ENCODE measurements around the gene GABPB1.

The GABPB1 gene

GRCh38 chr15:50275091-50275490 lies 79.9 kb downstream of the GABPB1 start:
- no peak for DNase-seq

GRCh38 chr15:50267577-50267976 lies 87.4 kb downstream of the GABPB1 start:
- DNase-seq = no peak

DNA sequence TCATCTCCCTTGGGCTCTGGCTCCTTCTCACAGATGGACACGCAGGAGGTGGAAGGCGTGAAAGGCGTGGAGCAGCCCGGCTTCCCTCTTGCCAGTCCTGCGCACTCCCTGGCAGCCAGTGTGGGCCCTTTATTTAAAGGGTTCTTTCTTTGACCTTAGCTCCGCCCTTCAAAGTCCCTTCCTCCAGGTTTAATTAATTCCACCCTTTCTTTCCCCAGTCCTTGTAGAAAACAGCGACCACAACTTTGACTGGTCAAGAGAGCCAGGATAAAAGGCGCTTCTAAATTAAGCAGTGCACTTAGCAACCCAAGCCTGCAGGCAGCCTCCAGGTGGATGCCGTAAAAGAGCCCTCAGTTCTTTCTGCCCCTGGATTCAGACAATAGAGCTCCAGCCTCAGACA lies 89.4 kb downstream of the GABPB1 start, which contains the start of gene HDC:
HDC (minus strand) TSS at position 107 of the 400 bp plus-strand sequence; CDS start at position 4, 103 bp downstream.
- DNase-seq = no peak

DNA sequence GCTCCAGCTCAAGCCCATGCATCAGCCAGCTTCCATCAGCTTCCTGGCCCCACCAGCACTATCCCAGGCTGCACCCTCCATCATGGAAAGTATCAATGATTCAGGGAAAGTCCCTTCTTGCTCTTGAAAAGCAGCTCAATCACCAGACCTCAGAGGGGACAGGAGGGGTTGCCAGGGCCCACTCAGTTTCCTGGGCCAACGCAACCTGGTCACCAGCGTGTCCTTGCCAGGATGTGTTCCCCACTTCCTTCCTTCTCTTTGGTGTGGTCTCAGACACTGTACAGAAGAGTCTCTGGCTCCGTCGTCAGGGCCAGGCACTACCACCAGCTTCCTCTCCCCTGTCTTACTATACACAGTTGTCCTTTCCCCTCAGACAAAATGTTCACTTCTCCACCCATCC lies 92.5 kb downstream of the GABPB1 start:
- DNase-seq = peak; percentile 57 to 60

DNA sequence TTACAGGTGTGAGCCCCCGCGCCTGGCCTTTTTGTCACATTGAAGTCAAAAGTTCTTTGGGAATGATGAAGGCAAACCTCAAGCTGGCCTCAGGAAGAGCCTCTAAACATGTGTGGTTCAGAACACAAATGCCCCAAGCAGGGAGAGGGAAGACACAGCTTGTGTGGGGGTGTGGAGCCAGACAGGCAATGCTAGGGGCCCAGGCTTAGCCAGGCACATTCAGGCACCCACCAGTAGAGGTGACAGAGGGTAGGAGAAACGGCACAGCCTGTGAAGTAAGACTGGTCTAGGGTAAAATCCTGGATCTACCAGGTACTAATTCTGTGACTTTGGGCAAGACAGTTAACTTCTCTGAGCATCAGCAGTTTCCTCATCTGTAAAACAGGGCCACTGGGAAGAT lies 93.0 kb downstream of the GABPB1 start:
- DNase-seq = peak in 1 of 2 donors; percentile 20

DNA sequence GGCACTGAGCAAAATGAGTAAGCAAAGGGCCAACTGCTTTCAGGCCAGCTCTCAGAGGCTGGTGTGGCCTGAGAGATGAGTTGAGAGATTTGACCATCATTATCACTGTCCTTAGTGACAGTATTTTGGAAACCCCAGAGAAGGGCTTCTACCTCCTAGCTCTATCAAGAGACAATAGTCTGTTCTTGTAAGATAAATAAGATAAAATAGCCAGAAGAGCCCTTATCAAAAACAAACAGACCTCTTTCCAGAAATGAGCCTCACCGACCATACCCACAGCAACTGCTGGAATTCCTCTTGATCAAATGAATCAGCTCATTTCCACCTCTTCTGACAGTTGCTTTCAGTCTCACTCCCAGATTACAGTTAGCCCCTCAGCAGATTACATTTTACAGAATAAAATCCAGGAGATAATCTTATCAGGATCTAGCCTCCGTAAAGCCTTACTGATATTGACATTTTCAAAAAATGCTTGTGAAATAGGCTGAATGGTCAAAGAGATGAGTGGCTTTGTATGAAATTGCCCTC lies 94.0 kb downstream of the GABPB1 start:
- no peak for DNase-seq

DNA sequence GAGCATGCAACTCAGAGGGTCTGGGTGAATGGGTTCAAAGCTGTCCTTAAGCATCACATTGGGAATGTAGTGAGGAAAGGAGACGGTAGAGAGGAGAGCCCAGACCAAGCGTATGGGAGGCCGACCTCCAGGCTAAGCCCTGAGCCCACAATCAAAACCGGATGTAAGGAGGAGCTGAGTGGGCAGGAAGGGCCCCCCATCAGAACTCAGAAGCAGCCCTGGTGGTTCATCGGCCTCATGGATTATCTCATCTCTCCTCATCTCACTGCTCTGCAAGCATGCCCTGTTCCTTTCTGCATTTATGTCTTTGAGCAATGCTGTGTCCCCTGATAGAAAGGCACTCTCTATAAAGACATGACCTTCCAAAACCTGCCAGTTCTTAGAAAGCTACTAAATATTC lies 95.7 kb downstream of the GABPB1 start:
- DNase-seq = no peak

DNA sequence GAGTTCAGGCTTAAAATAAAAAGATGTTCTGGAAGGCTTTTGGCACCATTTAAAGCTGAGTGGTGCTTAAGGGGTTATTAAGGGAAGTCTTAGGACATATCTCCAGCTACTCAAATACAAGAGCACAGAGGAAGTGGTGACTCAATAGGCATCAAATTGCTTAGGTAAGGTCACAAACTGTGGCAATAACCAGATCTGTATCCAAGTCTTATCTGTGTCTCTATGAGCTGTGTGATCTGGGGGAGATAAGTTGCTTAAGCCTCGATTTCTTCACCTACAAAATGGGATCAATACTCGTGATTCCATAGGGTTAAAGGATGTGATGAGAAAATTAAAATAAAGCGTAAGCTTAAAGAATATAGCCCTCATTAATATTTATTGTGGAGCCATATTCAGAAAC lies 97.1 kb downstream of the GABPB1 start:
- DNase-seq = no peak

GRCh38 chr15:50257332-50257731 lies 97.7 kb downstream of the GABPB1 start:
- DNase-seq = no peak

- DNase-seq = no peak
Observed at GRCh38 chr15:50256188-50257041, 98.6 kb downstream of the GABPB1 start.

DNA sequence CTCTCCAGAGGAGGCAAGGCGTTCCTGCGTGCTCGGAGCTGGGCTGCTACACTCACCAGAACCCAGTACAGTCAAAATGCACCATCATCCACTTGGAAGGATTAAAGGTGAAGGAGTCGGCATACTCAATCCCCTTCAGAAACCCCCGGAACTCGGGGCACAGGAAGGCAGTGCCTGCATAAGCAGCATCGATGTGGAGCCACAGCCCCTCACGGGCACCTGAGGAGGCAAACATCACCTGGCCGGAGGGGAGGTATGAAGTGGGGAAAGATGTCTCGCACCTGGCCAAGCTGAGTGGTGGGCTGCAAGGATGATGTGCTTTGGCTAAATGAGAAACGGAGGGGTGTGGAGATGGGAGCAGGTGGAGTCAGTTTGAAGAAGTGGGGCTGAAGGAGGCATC lies 102.4 kb downstream of the GABPB1 start:
- DNase-seq = no peak

DNA sequence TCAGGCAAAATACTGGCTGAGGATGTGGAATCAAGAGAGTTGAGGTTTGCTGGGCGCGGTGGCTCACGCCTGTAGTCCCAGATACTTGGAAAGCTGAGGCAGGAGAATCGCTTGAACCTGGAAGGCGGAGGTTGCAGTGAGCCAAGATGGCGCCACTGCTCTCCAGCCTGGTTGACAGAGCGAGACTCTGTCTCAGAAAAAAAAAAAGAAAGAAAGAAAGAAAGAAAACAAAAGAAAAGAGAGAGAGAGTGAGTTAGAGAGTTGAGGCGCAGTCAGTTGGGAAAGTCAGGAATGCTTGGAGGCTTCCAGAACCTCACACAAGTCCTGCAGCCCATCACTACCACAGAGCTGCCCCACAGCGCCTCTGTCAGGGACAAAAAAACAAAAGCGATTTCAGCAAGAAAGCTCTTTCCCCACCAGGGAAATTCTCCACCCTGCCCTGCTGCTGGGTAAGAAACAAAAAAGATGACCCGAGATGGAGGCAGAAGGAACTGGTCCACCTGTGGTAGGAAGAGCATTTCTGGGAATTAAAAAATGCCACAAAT lies 103.3 kb downstream of the GABPB1 start:
- DNase-seq = no peak

- no peak for DNase-seq
Observed at GRCh38 chr15:50250760-50251394, 104.1 kb downstream of the GABPB1 start.

- no peak for DNase-seq
Observed at GRCh38 chr15:50249704-50250103, 105.3 kb downstream of the GABPB1 start.

- peak in 1 of 2 donors; percentile 16 for DNase-seq
Observed at GRCh38 chr15:50248994-50249582, 105.9 kb downstream of the GABPB1 start.

- peak; percentile 79 to 81 for DNase-seq
Observed at GRCh38 chr15:50247819-50248655, 107.0 kb downstream of the GABPB1 start.

DNA sequence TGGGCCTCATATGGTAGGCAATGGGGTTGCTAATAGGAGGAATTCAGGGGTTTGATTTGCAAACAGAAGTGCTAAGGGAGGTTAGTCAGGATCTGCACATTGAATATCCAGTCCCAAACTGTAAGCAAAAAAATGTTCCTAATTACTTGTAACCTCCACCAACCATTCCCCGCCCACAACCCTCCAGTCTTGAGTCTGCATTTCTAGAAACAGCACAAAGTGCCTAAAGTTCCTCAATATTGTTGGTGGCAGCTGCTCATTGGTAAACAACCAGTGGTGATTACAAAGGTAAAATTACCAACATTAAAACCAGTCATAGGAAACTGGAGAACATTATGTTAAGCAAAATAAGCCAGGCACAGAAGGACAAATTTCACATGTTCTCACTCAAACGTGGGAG lies 108.4 kb downstream of the GABPB1 start:
- no peak for DNase-seq

GRCh38 chr15:50244959-50245624 lies 109.9 kb downstream of the GABPB1 start:
- no peak for DNase-seq

DNA sequence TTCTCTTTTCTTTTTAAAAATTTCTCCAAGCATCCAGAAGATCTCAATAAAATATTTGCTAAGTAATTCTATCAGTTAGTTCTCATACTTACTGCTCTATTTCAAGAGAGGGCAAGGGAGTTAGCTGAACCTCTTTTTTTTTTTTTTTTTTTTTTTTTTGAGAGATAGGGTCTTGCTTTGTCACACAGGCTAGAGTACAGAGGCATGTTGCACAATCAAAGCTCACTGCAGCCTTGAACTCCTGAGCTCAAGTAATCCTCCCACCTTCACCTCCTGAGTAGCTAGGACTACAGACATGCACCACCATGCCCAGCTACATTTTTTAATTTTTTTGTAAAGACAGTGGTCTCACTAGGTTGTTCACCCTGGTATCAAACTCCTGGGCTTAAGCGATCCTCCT lies 110.8 kb downstream of the GABPB1 start:
- DNase-seq = no peak

- no peak for DNase-seq
Observed at GRCh38 chr15:50241684-50242450, 113.1 kb downstream of the GABPB1 start.

- no peak for DNase-seq
Observed at GRCh38 chr15:50238255-50238654, 116.7 kb downstream of the GABPB1 start.

Measured in CD4-positive, alpha-beta T cell treated with Interferon alpha-2 for 1 hour (primary cell).